GM18951 (cell line): Measurements from ENCODE around the gene FLYWCH1.
"Not testable (repeated sequence)": the region's sequence is repeated elsewhere in the genome, so short reads cannot be mapped to it uniquely, and the experiment has no call there.

Experiments
- POLR2A ChIP-seq: IDR thresholded peaks from 4 replicates; pipeline ENCODE4 v1.6.1; 2011; ENCODE audit warnings: mild to moderate bottlenecking; ENCODE audit not compliant: insufficient read length, insufficient read depth; ENCODE audit errors: extremely low read depth
- in situ Hi-C: fragments of 300-500 bp; cut with MboI; formaldehyde crosslinking; loops from one replicate; pipeline ENCODE4 v1.12.0; 2022; ENCODE audit warnings: low sequenced_read_pairs, mixed read lengths, inconsistent platforms; ENCODE audit not compliant: unreplicated experiment

The FLYWCH1 gene

DNA sequence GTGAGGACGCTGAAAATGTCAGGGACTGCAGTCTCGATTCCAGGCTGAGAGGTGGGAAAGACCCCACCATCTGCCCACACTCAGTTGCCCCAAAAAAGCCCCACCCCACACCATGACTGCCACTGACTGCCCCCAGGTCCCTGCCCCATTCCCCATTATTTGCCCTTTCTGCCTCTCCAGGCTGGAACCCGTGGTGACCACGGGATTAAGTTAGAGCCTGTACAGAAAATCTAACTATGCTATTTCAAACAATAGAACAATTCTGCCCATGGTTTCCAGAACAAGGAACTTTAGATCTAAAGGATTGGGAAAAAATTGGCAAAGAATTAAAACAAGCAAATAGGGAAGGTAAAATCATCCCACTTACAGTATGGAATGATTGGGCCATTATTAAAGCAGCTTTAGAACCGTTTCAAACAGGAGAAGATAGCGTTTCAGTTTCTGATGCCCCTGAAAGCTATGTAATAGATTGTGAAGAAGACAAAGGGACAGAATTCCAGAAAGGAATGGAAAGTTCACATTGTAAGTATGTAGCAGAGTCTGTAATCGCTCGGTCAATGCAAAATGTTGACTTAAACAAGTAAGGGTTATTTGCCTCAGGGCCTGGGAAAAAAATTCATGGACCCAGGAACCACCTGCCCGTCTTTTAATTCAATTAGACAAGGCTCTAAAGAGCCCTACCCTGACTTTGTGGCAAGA lies 14.4 kb downstream of the FLYWCH1 start:
- TF ChIP-seq POLR2A = no peak
- in situ Hi-C loops = no loop called here

GRCh38 chr16:2926650-2926999 lies 14.9 kb downstream of the FLYWCH1 start:
- in situ Hi-C loops = no loop called here
- no peak for TF ChIP-seq POLR2A

DNA sequence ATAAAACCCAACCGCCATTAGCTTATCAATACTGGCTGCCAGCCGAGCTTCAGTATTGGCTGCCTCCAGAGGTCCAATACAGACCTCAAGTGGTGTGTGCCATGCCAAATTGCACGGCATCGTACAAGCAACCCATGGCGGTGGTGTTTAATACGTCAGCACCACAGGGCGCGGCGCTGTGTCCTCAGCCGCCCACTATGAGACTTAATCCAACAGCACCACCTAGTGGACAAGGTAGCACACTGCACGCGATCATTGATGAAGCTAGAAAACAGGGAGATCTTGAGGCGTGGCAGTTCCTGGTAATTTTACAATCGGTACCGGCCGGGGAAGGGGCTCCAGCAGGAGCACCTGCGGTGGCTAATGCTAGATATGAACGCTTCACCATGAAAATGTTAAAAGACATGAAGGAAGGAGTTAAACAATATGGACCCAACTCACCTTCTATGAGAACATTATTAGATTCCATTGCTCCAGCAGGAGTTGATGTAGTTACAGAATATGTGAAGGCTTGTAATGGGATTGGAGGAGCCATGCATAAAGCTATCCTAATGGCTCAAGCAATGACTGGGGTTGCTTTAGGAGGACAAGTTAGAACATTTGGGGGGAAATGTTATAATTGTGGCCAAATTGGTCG lies 15.4 kb downstream of the FLYWCH1 start:
- TF ChIP-seq POLR2A = no peak
- in situ Hi-C loops = no loop called here

GRCh38 chr16:2928151-2928550 lies 16.4 kb downstream of the FLYWCH1 start:
- in situ Hi-C loops = not testable (repeated sequence)

GRCh38 chr16:2928796-2929195 lies 17.1 kb downstream of the FLYWCH1 start:
- in situ Hi-C loops = no loop called here
- TF ChIP-seq POLR2A = no peak

GRCh38 chr16:2929693-2930092 lies 18.0 kb downstream of the FLYWCH1 start:
- TF ChIP-seq POLR2A = no peak
- in situ Hi-C loops = no loop called here

GRCh38 chr16:2930236-2930635 lies 18.5 kb downstream of the FLYWCH1 start:
- TF ChIP-seq POLR2A = no peak
- in situ Hi-C loops = no loop called here

GRCh38 chr16:2931231-2931914 lies 19.6 kb downstream of the FLYWCH1 start:
- in situ Hi-C loops = not testable (repeated sequence)

DNA sequence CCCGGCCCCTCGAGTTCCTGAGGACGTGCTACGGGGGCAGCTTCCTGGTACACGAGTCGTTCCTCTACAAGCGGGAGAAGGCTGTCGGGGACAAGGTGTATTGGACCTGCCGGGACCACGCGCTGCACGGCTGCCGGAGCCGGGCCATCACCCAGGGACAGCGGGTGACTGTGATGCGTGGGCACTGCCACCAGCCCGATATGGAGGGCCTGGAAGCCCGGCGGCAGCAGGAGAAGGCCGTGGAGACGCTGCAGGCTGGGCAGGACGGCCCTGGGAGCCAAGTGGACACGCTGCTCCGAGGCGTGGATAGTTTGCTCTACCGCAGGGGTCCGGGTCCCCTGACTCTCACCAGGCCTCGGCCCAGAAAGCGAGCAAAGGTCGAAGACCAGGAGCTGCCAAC lies 21.4 kb downstream of the FLYWCH1 start:
- TF ChIP-seq POLR2A = no peak
- in situ Hi-C loops = no loop called here

- TF ChIP-seq POLR2A = no peak
Measured at GRCh38 chr16:2933701-2934100, 22.0 kb downstream of the FLYWCH1 start.

GRCh38 chr16:2934450-2934849 lies 22.7 kb downstream of the FLYWCH1 start:
- TF ChIP-seq POLR2A = no peak
- in situ Hi-C loops = no loop called here

More at GRCh38 chr16:2933701-2934100, 22.0 kb downstream of the FLYWCH1 start:
- in situ Hi-C loops = no loop called here

GRCh38 chr16:2936436-2937011 lies 24.8 kb downstream of the FLYWCH1 start:
- in situ Hi-C loops = no loop called here
- no peak for TF ChIP-seq POLR2A

- no peak for TF ChIP-seq POLR2A
- in situ Hi-C loops = no loop called here
Measured at GRCh38 chr16:2937170-2937569, 25.4 kb downstream of the FLYWCH1 start.

GRCh38 chr16:2938206-2938605 lies 26.5 kb downstream of the FLYWCH1 start:
- in situ Hi-C loops = no loop called here
- no peak for TF ChIP-seq POLR2A
